Measurements from ENCODE around the gene TIPIN. TPM values are rescaled to one million over a fixed set of nuclear protein-coding genes. Genes with fewer than 3 reads are reported as not detected.

The TIPIN gene
- total RNA-seq, 1 experiment from 2014 or later: 22.2 TPM

GRCh38 chr15:66293419-66294156, 62.9 kb downstream of the TIPIN start, which contains the start of gene DIS3L (continued):
- TF ChIP-seq ZNF281 (CRISPR knock-in tag; IDR thresholded peaks at IDR 0.05) (no peak), ZNF423 (CRISPR knock-in tag; IDR thresholded peaks at IDR 0.05) (no peak), ATF2 (CRISPR knock-in tag; IDR thresholded peaks at IDR 0.05; ENCODE audit: borderline replicate concordance, low read depth) (no peak), GABPB1 (CRISPR knock-in tag; IDR thresholded peaks at IDR 0.05) (no peak), CDX4 (CRISPR knock-in tag; IDR thresholded peaks at IDR 0.05; ENCODE audit: borderline replicate concordance) (no peak), E2F4 (CRISPR knock-in tag; IDR thresholded peaks at IDR 0.05; ENCODE audit: borderline replicate concordance, low read depth) (no peak), ESRRA (CRISPR knock-in tag; IDR thresholded peaks at IDR 0.05; ENCODE audit: borderline replicate concordance) (no peak), CTCF (IDR thresholded peaks at IDR 0.05) (no peak), CREB1 (CRISPR knock-in tag; IDR thresholded peaks at IDR 0.05) (no peak), PRRX2 (CRISPR knock-in tag; IDR thresholded peaks at IDR 0.05) (no peak), IRF2 (CRISPR knock-in tag; IDR thresholded peaks at IDR 0.05; ENCODE audit: borderline replicate concordance, low read depth) (no peak)

GRCh38 chr15:66292571-66293418, 63.7 kb downstream of the TIPIN start:
- Mint-ChIP-seq H3K9me3 (no peaks in the 10 kb centered on the region), H3K4me3 (peak overlapping the region; percentile 72), H3K36me3 (peaks cover 6% of the 10 kb centered on the region; the same call in 1 of the 2 replicates), H3K27me3 (ENCODE audit: low read depth) (no peaks in the 10 kb centered on the region), H3K4me1 (peaks cover 37% of the 10 kb centered on the region), H3K27ac (no peak overlapping the region)
- ChIA-PET POLR2A (interaction anchor here (1.6 kb wide), 1 partner anchor 9 kb away, joined by 3 read pairs; no protein-coding TSS in a partner anchor), CTCF (interaction anchor here (0.5 to 1.9 kb wide), 7 partner anchors 40 to 1029 kb away, joined by 3 to 8 read pairs (median 4); partner anchors contain the start of genes MEGF11 and SNAPC5)
- DNase-seq (ENCODE audit: low spot score) (no peak), ATAC-seq (no peak)
- TF ChIP-seq ATF2 (CRISPR knock-in tag; IDR thresholded peaks at IDR 0.05; ENCODE audit: borderline replicate concordance, low read depth) (no peak), ZNF423 (CRISPR knock-in tag; IDR thresholded peaks at IDR 0.05) (no peak), ZNF532 (CRISPR knock-in tag; IDR thresholded peaks at IDR 0.05; ENCODE audit: borderline replicate concordance) (no peak), ETV6 (CRISPR knock-in tag; IDR thresholded peaks at IDR 0.05) (no peak), NFATC4 (CRISPR knock-in tag; IDR thresholded peaks at IDR 0.05) (no peak), JUN (CRISPR knock-in tag; IDR thresholded peaks at IDR 0.05) (no peak)
